Liver (tissue), 9 donors: ENCODE results near the gene GNB5. TPM values are rescaled to one million over a fixed set of nuclear protein-coding genes. Genes with fewer than 3 reads are reported as not detected.

Experiments used
- DNase-seq: peaks from one replicate; pipeline ENCODE4 v3.0.0-alpha.2; 2017; ENCODE audit warnings: low spot score
- H3K27ac ChIP-seq, 2 donors: one replicate each; pipeline ENCODE4 v1.7.0; 2013; ENCODE audit warnings: inconsistent platforms in 2 of 2, low read length in 2 of 2, control low read depth in 1 of 2, low read depth in 1 of 2, mild to moderate bottlenecking in 1 of 2
- H3K27me3 ChIP-seq, 4 donors: one replicate each; pipeline versions ENCODE4 v1.6.1 to v1.7.0; 2013; ENCODE audit warnings: low read length in 3 of 4, inconsistent platforms in 1 of 4, mild to moderate bottlenecking in 1 of 4, moderate library complexity in 1 of 4; ENCODE audit not compliant: control insufficient read depth in 4 of 4, insufficient read depth in 4 of 4
- H3K36me3 ChIP-seq, 4 donors: one replicate each; pipeline versions ENCODE4 v1.6.1 to v1.7.0; 2013; ENCODE audit warnings: low read length in 3 of 4, mild to moderate bottlenecking in 3 of 4, low read depth in 1 of 4, moderate library complexity in 1 of 4; ENCODE audit not compliant: control insufficient read depth in 4 of 4, insufficient read depth in 3 of 4
- H3K4me1 ChIP-seq, 4 donors: one replicate each; pipeline versions ENCODE4 v1.6.1 to v1.7.0; 2013; ENCODE audit warnings: low read length in 3 of 4, mild to moderate bottlenecking in 3 of 4, moderate library complexity in 1 of 4; ENCODE audit not compliant: control insufficient read depth in 4 of 4, insufficient read depth in 4 of 4
- H3K4me3 ChIP-seq, 3 donors: one replicate each; pipeline versions ENCODE4 v1.6.1 to v1.7.0; 2013; ENCODE audit warnings: low read length in 3 of 3, control low read depth in 1 of 3, low read depth in 1 of 3, mild to moderate bottlenecking in 1 of 3
- H3K9ac ChIP-seq, 2 donors: one replicate each; pipeline ENCODE4 v1.7.0; 2013; ENCODE audit warnings: low read length in 2 of 2, mild to moderate bottlenecking in 2 of 2, moderate library complexity in 2 of 2, control low read depth in 1 of 2, low read depth in 1 of 2
- H3K9me3 ChIP-seq, 4 donors: one replicate each; pipeline versions ENCODE4 v1.6.1 to v1.7.0; 2013; ENCODE audit warnings: low read length in 3 of 4; ENCODE audit not compliant: control insufficient read depth in 4 of 4
- ATF3 ChIP-seq: IDR thresholded peaks from 2 replicates; pipeline ENCODE4 v1.6.1; 2016; ENCODE audit warnings: antibody characterized with exemption
- EGR1 ChIP-seq, 2 donors: IDR thresholded peaks; 2 replicates each; pipeline ENCODE4 v1.6.1; 2016 to 2018; ENCODE audit warnings: antibody characterized with exemption in 2 of 2, low read depth in 2 of 2
- FOXA1 ChIP-seq: IDR thresholded peaks from 2 replicates; pipeline ENCODE4 v1.6.1; 2016; ENCODE audit warnings: antibody characterized with exemption
- FOXA2 ChIP-seq: IDR thresholded peaks from 2 replicates; pipeline ENCODE4 v1.6.1; 2016; ENCODE audit warnings: antibody characterized with exemption
- GABPA ChIP-seq, 2 donors: IDR thresholded peaks in 1 of 2; conservative IDR thresholded peaks in 1 of 2; 2 replicates each; pipeline ENCODE4 v1.6.1; 2016; ENCODE audit warnings: antibody characterized with exemption in 2 of 2, mild to moderate bottlenecking in 1 of 2, moderate library complexity in 1 of 2
- HNF4A ChIP-seq, 2 donors: conservative IDR thresholded peaks; 2 replicates each; pipeline ENCODE4 v1.6.1; 2016; ENCODE audit warnings: antibody characterized with exemption in 2 of 2, mild to moderate bottlenecking in 2 of 2
- HNF4G ChIP-seq: IDR thresholded peaks from 2 replicates; pipeline ENCODE4 v1.6.1; 2016; ENCODE audit warnings: antibody characterized with exemption
- JUND ChIP-seq, 2 donors: IDR thresholded peaks; 2 replicates each; pipeline ENCODE4 v1.6.1; 2016; ENCODE audit warnings: antibody characterized with exemption in 2 of 2
- NR2F2 ChIP-seq: IDR thresholded peaks from 2 replicates; pipeline ENCODE4 v1.6.1; 2016; ENCODE audit warnings: antibody characterized with exemption
- RAD21 ChIP-seq, 2 donors: IDR thresholded peaks; 2 replicates each; pipeline ENCODE4 v1.6.1; 2016; ENCODE audit warnings: antibody characterized with exemption in 2 of 2, mild to moderate bottlenecking in 2 of 2
- REST ChIP-seq: IDR thresholded peaks from 2 replicates; pipeline ENCODE4 v1.6.1; 2016; ENCODE audit warnings: antibody characterized with exemption, mild to moderate bottlenecking
- RXRA ChIP-seq, 2 donors: IDR thresholded peaks; 2 replicates each; pipeline ENCODE4 v1.6.1; 2017 to 2018; ENCODE audit warnings: antibody characterized with exemption in 2 of 2, mild to moderate bottlenecking in 1 of 2
- SP1 ChIP-seq: IDR thresholded peaks from 2 replicates; pipeline ENCODE4 v1.6.1; 2018; ENCODE audit warnings: antibody characterized with exemption, mild to moderate bottlenecking
- TAF1 ChIP-seq: conservative IDR thresholded peaks from 2 replicates; pipeline ENCODE4 v1.6.1; 2016; ENCODE audit warnings: antibody characterized with exemption, mild to moderate bottlenecking
- YY1 ChIP-seq: IDR thresholded peaks from 2 replicates; pipeline ENCODE4 v1.6.1; 2016; ENCODE audit warnings: antibody characterized with exemption, mild to moderate bottlenecking
- ZBTB33 ChIP-seq: IDR thresholded peaks from 2 replicates; pipeline ENCODE4 v1.6.1; 2016; ENCODE audit warnings: antibody characterized with exemption
- WGBS: extraction: QIAGEN DNeasy Blood & Tissue Kit; methylation state at CpG from one replicate; pipeline ENCODE4 v1.1.7; 2013; 5-methylcytosine and 5-hydroxymethylcytosine counted together
- polyA plus RNA-seq, 2 donors: library from polyadenylated mRNA; stranded (reverse) in 1 of 2; unstranded in 1 of 2; fragments of 200-250 nt in 1 of 2; fragments of >200 nt in 1 of 2; fragmentation: Nextera tagmentation in 1 of 2; extraction: Ambion mirVana in 1 of 2; gene quantifications; one replicate each; pipeline versions ENCODE4 v1.2.1 to v1.2.3, GENCODE V29; 2013 to 2015
- total RNA-seq, 2 donors: library from RNA; depleted of rRNA; stranded (reverse); fragments of >200 nt; gene quantifications; one replicate each; pipeline ENCODE4 v1.2.3, GENCODE V29; 2014
- TF ChIP-seq, protein P1 (sequence below): fragments of 150-350 bp; IDR thresholded peaks from 2 replicates; pipeline ENCODE4 v1.5.1; 2017; ENCODE audit warnings: improper control_type of control experiment, low read depth, low read length; ENCODE audit not compliant: missing input control
- TF ChIP-seq, protein P2 (sequence below): IDR thresholded peaks from 2 replicates; pipeline ENCODE4 v1.6.1; 2016; ENCODE audit warnings: antibody characterized with exemption
- donor health status: healthy.
- donor health status: healthy.
- donor health status: healthy.
- donor health status: healthy.
- donor health status: healthy.

GNB5 gene
- total and polyA plus RNA-seq, 4 donors = 13.7 to 19.2 (median 15.7) TPM

DNA sequence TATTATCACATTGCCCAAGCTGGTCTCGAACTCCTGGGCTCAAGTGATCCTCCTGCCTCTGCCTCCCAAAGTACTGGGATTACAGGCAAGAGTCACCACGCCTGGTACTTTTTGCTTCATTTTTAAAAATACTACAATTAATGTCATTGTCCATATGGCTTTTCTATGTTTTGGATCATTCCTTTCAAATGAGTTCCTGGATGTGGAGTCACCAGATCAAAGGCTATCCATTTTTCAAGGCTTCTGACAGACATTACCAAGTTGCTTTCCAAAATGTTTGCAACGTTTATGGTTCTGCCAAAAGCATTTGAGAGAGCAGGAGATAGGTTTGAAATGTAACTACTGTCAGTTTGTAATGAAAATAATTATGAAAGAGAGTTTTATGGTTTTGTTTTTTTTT is 44.4 kb downstream of the GNB5 start (continued):
- TF ChIP-seq, protein P1, sequence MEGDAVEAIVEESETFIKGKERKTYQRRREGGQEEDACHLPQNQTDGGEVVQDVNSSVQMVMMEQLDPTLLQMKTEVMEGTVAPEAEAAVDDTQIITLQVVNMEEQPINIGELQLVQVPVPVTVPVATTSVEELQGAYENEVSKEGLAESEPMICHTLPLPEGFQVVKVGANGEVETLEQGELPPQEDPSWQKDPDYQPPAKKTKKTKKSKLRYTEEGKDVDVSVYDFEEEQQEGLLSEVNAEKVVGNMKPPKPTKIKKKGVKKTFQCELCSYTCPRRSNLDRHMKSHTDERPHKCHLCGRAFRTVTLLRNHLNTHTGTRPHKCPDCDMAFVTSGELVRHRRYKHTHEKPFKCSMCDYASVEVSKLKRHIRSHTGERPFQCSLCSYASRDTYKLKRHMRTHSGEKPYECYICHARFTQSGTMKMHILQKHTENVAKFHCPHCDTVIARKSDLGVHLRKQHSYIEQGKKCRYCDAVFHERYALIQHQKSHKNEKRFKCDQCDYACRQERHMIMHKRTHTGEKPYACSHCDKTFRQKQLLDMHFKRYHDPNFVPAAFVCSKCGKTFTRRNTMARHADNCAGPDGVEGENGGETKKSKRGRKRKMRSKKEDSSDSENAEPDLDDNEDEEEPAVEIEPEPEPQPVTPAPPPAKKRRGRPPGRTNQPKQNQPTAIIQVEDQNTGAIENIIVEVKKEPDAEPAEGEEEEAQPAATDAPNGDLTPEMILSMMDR = no peak
- TF ChIP-seq YY1 = no peak
- no peak for TF ChIP-seq RXRA (IDR thresholded peaks at IDR 0.05)
- no peak for TF ChIP-seq RAD21 (IDR thresholded peaks at IDR 0.05)
- TF ChIP-seq TAF1 = no peak
- TF ChIP-seq, protein P2, sequence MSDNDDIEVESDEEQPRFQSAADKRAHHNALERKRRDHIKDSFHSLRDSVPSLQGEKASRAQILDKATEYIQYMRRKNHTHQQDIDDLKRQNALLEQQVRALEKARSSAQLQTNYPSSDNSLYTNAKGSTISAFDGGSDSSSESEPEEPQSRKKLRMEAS = no peak

DNA sequence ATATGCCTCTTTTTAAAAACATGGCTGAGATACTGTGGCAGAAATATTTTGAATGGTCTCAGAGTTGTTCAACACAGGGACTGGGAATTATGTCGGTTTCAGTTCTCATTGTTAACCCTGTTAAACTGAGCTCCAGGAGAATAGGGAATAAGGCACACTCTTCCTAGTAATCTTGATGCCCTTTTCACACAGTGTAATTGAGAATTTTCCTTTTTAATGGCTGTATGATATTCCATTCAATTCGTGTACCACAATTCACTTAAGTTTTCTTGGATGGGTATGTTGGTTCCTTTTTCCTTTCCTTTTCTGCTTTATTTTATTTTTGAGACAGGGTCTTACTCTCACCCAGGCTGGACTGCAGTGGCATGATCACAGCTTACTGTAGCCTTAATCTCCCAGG is 44.9 kb downstream of the GNB5 start:
- TF ChIP-seq TAF1 (no peak), ATF3 (no peak), FOXA1 (no peak), HNF4G (no peak), GABPA (IDR thresholded peaks at IDR 0.05 in 1 of 2, conservative IDR thresholded peaks at IDR 0.05 in 1 of 2) (no peak), HNF4A (conservative IDR thresholded peaks at IDR 0.05) (no peak), EGR1 (IDR thresholded peaks at IDR 0.05; ENCODE audit: low read depth in 2 of 2) (no peak), REST (no peak), ZBTB33 (no peak), NR2F2 (no peak), YY1 (no peak), JUND (IDR thresholded peaks at IDR 0.05) (no peak), FOXA2 (no peak), SP1 (no peak), RXRA (IDR thresholded peaks at IDR 0.05) (no peak), RAD21 (IDR thresholded peaks at IDR 0.05) (no peak)
- TF ChIP-seq, protein P1 = no peak
- TF ChIP-seq, protein P2 = no peak
- 95% methylated on average over 2 of the region's 2 CpGs for WGBS
- H3K36me3 ChIP-seq = peaks cover 3 to 15% (median 9%) of the 10 kb centered on the region in 4 donors

More for the DNA sequence above, 44.9 kb downstream of the GNB5 start:
- no peaks in the 10 kb centered on the region for H3K9me3 ChIP-seq
- H3K4me3 ChIP-seq = no peak overlapping the region
- no peak for DNase-seq
- no peaks in the 10 kb centered on the region for H3K27me3 ChIP-seq
- H3K27ac ChIP-seq = no peak overlapping the region
- H3K9ac ChIP-seq = no peak overlapping the region
- H3K4me1 ChIP-seq = no peaks in the 10 kb centered on the region
